Measurements from ENCODE around the gene PPP3CA. TPM values are rescaled to one million over a fixed set of nuclear protein-coding genes. Genes with fewer than 3 reads are reported as not detected.

The PPP3CA gene
- total and polyA plus RNA-seq, 7 donors: 11.8 to 47.7 (median 26.2) TPM

GRCh38 chr4:101222156-101222845, 125.0 kb downstream of the PPP3CA start:
- Histone ChIP-seq H3K4me1 (peaks cover 0 to 44% (median 4%) of the 10 kb centered on the region in 4 donors), H3K27ac (no peak overlapping the region), H3K4me3 (no peak overlapping the region), H3K36me3 (no peaks in the 10 kb centered on the region), H3K9me3 (no peaks in the 10 kb centered on the region), H3K27me3 (no peaks in the 10 kb centered on the region)
- TF ChIP-seq POLR2A (IDR thresholded peaks at IDR 0.05) (no peak), CTCF (IDR thresholded peaks at IDR 0.05) (no peak), POLR2AphosphoS5 (IDR thresholded peaks at IDR 0.05) (no peak), EP300 (IDR thresholded peaks at IDR 0.05) (no peak)
- WGBS, 2 donors: 66 to 81% methylated on average over 3 of the region's 3 CpGs
- DNase-seq: no peak
- intact Hi-C loops (cut with DNase I): no loop called here

- Histone ChIP-seq H3K36me3 (no peaks in the 10 kb centered on the region), H3K4me3 (no peak overlapping the region), H3K9me3 (no peaks in the 10 kb centered on the region), H3K27ac (no peak overlapping the region), H3K27me3 (no peaks in the 10 kb centered on the region), H3K4me1 (peaks cover 0 to 40% (median 4%) of the 10 kb centered on the region in 4 donors)
- no peak for TF ChIP-seq POLR2A (IDR thresholded peaks at IDR 0.05)
- TF ChIP-seq CTCF (IDR thresholded peaks at IDR 0.05): no peak
- no peak for TF ChIP-seq EP300 (IDR thresholded peaks at IDR 0.05)
- no peak for TF ChIP-seq POLR2AphosphoS5 (IDR thresholded peaks at IDR 0.05)
- WGBS, 2 donors: 61 to 74% methylated on average over 2 of the region's 2 CpGs
- DNase-seq: no peak
- intact Hi-C loops (cut with DNase I): no loop called here
Observed at GRCh38 chr4:101221294-101221693, 126.0 kb downstream of the PPP3CA start.

- WGBS, 2 donors: 14 to 72% methylated on average over 1 of the region's 1 CpG
- Histone ChIP-seq H3K4me1 (peaks cover 0 to 29% (median under 1%) of the 10 kb centered on the region in 4 donors), H3K27ac (no peak overlapping the region)
Observed at GRCh38 chr4:101218894-101219293, 128.4 kb downstream of the PPP3CA start.

GRCh38 chr4:101218346-101218745, 129.0 kb downstream of the PPP3CA start:
- DNase-seq: no peak
- Histone ChIP-seq H3K4me1 (peaks cover 0 to 23% (median 0%) of the 10 kb centered on the region in 4 donors), H3K36me3 (no peaks in the 10 kb centered on the region), H3K27ac (no peak overlapping the region), H3K9me3 (no peaks in the 10 kb centered on the region), H3K27me3 (no peaks in the 10 kb centered on the region), H3K4me3 (no peak overlapping the region)
- intact Hi-C loops (cut with DNase I): no loop called here
- whole genome bisulfite sequencing, 2 donors: 55 to 69% methylated on average over 3 of the region's 3 CpGs
- TF ChIP-seq POLR2AphosphoS5 (IDR thresholded peaks at IDR 0.05) (no peak), CTCF (IDR thresholded peaks at IDR 0.05) (no peak), POLR2A (IDR thresholded peaks at IDR 0.05) (no peak), EP300 (IDR thresholded peaks at IDR 0.05) (no peak)

More at GRCh38 chr4:101218894-101219293, 128.4 kb downstream of the PPP3CA start:
- Histone ChIP-seq H3K36me3 (no peaks in the 10 kb centered on the region), H3K4me3 (no peak overlapping the region), H3K9me3 (no peaks in the 10 kb centered on the region), H3K27me3 (no peaks in the 10 kb centered on the region)
- TF ChIP-seq EP300 (IDR thresholded peaks at IDR 0.05) (no peak), POLR2AphosphoS5 (IDR thresholded peaks at IDR 0.05) (no peak), CTCF (IDR thresholded peaks at IDR 0.05) (no peak), POLR2A (IDR thresholded peaks at IDR 0.05) (no peak)
- no peak for DNase-seq
- intact Hi-C loops (cut with DNase I): no loop called here
